A673 (cell line): ENCODE results near the gene ITSN2.
"Not testable (repeated sequence)": the region's sequence is repeated elsewhere in the genome, so short reads cannot be mapped to it uniquely, and the experiment has no call there.

Source experiments
- EZH2 ChIP-seq: fragments of 200-600 bp; sonication (generic); IDR thresholded peaks from 2 replicates; pipeline ENCODE4 v1.6.1; 2017; ENCODE audit warnings: borderline replicate concordance, low read depth, mild to moderate bottlenecking, mixed read lengths, antibody characterized with exemption, low read length; ENCODE audit not compliant: poor library complexity, severe bottlenecking
- TF ChIP-seq, protein P1 (sequence below): fragments of 300-800, 200-600 bp; sonication (generic); conservative IDR thresholded peaks from 2 replicates; pipeline ENCODE4 v1.5.1; 2017; ENCODE audit warnings: low read depth, mild to moderate bottlenecking, antibody characterized with exemption, low read length, moderate library complexity, mixed read lengths

DNA sequence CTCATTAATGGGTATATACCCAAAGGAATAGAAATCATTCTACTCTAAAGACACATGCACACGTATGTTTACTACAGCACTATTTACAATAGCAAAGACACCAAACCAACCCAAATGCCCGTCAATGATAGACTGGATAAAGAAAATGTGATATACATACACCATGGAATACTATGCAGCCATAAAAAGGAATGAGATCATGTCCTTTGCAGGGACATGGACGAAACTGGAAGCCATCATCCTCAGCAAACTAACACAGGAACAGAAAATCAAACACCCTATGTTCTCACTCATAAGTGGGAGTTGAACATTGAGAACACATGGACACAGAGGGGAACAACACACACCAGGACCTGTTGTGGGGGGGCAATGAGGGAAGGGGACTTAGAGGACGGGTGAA is 3.2 kb downstream of the ITSN2 start:
- TF ChIP-seq, protein P1, sequence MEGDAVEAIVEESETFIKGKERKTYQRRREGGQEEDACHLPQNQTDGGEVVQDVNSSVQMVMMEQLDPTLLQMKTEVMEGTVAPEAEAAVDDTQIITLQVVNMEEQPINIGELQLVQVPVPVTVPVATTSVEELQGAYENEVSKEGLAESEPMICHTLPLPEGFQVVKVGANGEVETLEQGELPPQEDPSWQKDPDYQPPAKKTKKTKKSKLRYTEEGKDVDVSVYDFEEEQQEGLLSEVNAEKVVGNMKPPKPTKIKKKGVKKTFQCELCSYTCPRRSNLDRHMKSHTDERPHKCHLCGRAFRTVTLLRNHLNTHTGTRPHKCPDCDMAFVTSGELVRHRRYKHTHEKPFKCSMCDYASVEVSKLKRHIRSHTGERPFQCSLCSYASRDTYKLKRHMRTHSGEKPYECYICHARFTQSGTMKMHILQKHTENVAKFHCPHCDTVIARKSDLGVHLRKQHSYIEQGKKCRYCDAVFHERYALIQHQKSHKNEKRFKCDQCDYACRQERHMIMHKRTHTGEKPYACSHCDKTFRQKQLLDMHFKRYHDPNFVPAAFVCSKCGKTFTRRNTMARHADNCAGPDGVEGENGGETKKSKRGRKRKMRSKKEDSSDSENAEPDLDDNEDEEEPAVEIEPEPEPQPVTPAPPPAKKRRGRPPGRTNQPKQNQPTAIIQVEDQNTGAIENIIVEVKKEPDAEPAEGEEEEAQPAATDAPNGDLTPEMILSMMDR: not testable (repeated sequence)
- TF ChIP-seq EZH2: not testable (repeated sequence)
